IPS-NIHi11 (cell line): ENCODE measurements around the gene NFE2L2.
"Not testable (repeated sequence)": the region's sequence is repeated elsewhere in the genome, so short reads cannot be mapped to it uniquely, and the experiment has no call there.

ENCODE experiments used
- DNase-seq: peaks from one replicate; pipeline ENCODE4 v3.0.0; 2012; ENCODE audit warnings: mixed read lengths, low spot score

The NFE2L2 gene

GRCh38 chr2:177257471-177257870 is 7.1 kb downstream of the NFE2L2 start:
- no peak for DNase-seq

- no peak for DNase-seq
Measured at GRCh38 chr2:177256695-177257094, 7.8 kb downstream of the NFE2L2 start.

DNA sequence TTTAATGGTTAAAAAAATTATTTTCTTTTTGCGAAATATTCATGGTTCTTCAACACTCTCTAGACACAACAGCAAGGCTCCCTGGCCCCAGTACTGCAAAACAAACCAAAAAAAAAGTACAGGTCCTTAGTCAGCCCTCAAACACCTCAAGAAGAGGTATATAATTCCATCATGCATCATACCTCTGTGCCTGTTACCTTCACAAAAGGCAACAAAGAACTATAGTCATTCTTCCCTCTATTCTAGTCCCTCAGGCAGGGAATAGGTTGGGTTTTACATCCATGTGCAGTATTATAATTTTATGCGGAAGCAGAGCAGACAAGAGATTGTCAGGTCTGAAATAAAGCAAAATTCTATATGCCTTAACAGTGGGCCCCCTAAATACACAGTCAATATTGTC is 8.5 kb downstream of the NFE2L2 start:
- no peak for DNase-seq

GRCh38 chr2:177255227-177255601 is 9.3 kb downstream of the NFE2L2 start:
- no peak for DNase-seq

DNA sequence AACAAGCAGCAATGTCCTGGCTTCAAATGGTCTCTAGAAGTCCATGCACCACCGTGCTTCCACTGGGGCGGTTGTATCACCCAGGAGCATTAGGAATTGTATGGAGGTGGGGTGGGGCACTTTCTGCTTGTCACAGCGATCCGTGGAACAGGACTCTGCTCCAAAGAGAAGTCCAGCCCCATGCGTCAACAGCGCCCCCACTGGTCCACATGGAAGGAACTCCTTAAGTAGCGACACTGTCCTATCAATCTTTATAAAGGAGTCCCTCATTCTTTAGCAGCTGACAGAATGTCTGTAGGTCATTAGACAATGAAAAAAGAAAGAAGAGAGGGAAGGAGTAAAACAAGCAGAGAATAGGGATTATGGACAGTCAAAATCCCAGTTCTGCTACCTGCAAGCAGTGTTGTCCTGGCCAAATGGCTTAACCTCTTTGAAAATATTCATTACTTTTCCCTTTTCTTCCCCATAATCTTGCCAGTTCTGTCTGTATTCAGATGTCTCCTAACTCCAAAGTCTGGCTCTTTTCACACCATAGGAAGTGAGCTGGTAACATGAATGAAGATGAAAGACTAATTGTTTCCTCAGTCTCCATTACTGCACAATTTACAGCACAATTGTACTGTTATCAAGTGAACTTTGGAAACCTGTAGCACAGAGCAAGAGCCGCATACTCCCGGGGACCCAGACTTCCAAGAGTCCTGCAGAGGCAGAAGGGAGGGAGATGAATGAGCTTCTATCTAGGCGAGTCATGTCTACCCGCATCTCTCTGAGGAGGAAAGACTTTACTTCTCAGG is 9.9 kb downstream of the NFE2L2 start:
- DNase-seq = peak; percentile 55

GRCh38 chr2:177253704-177254103 is 10.8 kb downstream of the NFE2L2 start:
- DNase-seq = no peak

DNA sequence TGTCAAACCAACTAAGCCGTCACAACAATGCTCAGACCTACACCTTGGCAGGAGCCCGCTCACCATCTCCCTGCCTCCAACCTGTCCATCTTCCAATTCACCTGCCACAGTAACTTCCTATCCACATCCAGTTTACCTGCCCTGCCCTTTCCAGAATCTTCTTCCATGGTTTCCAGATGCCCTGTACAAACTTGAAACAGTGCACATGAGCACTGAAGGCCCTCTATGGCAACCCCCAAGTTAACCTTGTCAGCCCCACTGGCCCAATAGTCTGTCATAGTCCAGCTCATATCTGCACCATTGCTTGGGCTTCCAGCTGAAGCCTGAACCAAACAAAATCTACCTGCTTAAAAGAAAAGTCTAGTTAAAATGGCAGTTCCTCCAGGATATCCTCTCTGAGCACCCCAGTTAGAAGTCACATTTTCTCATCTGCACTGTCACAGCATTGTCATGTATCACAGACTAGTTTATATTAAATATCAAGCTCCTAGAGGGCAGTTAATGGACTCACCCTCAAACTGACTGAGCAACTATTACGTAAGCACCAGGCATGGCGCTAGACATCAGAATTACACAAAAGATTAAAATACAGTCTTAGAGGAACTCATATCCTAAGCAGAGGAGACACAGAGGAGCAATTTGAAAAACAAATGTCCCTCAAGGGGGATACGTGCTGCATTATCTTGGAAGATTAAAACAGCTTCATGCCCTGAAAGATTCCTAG is 11.6 kb downstream of the NFE2L2 start:
- no peak for DNase-seq

GRCh38 chr2:177251165-177251542 is 13.4 kb downstream of the NFE2L2 start:
- no peak for DNase-seq

GRCh38 chr2:177250461-177250860 is 14.1 kb downstream of the NFE2L2 start:
- no peak for DNase-seq

- DNase-seq = no peak
Measured at GRCh38 chr2:177249038-177249437, 15.5 kb downstream of the NFE2L2 start.

GRCh38 chr2:177247693-177248262 is 16.7 kb downstream of the NFE2L2 start:
- no peak for DNase-seq

DNA sequence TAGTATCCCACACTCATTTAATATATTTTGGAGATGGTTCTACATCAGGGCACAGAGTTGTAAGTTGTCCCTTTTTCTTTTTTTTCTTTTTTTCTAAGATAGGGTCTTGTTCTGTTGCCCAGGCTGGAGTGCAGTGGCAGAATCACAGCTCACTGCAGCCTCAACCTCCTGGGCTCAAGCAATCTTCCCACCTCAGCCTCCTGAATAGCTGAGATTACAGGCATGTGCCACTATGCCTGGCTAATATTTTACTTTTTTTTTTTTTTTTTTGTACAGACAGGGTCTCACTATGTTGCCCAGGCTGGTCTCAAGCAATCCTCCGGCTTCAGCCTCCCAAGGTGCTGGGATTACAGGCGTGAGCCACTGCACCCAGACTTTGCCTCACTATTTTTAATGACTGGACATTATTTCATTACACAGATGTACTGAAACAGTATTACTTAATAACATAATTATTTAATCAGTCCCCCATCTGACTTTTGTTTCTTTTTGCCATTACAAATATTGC is 17.9 kb downstream of the NFE2L2 start:
- DNase-seq = not testable (repeated sequence)

- DNase-seq = no peak
Measured at GRCh38 chr2:177246000-177246399, 18.5 kb downstream of the NFE2L2 start.

DNA sequence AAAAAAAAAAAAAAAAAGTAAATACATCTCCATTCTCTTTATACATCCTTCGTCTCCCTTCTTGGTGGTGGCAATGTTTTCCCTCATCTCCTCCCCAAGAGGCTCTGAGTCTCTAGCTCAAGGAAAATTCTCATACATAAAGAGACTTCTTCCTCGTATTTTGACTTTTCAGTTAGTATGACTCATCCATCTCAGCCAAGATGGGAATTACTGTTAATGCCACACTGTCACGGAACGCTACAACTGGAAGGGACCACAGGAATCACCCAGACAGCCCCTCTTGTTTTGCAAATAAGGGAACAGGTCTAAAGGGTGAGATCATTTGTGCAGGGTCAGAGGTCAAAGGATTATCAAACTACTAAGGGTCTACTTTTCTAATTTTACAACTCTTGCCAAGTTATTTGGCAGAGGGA is 19.5 kb downstream of the NFE2L2 start:
- DNase-seq = peak; percentile 45

DNA sequence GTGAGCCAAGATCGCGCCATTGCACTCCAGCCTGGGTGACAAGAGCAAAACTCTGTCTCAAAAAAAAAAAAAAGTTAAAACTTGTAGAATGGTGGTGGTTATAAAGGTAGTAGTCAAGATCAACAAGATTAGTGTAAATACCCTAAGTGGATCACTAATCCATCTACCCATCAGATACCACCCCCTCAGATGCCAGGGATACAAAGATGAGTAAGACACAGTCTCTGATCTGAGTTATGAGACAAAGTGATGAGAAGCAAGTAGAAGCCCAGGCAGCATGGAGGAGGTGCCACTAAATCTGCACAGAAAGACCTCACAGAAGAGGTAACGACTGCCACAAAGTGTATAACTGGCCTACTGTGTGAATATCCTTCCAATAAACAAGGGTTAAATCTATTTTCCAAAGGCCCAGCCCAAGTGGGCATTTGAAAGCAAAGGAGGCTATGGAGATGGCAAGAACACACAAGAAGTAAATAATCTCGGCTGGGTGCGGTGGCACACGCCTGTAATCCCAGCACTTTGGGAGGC is 20.2 kb downstream of the NFE2L2 start:
- DNase-seq = no peak

DNA sequence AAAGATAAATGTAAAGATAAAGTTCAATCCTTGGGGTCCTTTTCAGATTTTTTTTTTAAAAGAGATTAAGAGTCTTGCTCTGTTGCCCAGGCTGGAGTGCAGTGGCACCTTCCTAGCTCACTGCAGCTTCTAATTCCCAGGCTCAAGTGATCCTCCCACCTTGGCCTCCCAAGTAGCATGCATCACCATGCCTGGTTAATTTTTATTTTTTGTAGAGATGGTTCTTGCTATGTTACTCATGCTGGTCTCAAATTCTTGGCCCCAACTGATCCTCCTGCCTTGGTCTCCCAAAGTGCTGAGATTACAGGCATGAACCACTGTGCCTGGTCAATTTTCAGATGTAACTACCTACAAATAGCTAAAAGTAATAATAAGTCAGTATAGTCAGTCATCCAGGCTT is 21.1 kb downstream of the NFE2L2 start:
- no peak for DNase-seq

DNA sequence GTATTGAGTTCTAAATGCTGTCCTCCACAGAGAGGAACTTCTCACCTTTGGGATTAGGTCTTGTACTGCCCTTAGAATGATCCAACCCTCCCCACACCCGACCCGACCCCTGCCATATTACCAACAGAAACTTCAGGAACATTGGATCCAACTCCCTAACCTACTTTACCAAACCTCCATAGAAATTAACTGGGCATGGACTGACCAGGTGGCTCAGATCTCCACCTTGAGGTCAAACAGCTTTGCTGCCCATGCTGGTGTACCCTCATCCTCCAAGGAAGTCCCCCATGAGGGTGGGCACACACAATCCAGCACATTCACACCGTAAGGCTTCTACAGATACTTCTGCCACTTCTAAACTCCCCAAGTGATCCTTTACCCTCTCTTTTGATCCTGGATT is 21.5 kb downstream of the NFE2L2 start:
- DNase-seq = no peak

DNA sequence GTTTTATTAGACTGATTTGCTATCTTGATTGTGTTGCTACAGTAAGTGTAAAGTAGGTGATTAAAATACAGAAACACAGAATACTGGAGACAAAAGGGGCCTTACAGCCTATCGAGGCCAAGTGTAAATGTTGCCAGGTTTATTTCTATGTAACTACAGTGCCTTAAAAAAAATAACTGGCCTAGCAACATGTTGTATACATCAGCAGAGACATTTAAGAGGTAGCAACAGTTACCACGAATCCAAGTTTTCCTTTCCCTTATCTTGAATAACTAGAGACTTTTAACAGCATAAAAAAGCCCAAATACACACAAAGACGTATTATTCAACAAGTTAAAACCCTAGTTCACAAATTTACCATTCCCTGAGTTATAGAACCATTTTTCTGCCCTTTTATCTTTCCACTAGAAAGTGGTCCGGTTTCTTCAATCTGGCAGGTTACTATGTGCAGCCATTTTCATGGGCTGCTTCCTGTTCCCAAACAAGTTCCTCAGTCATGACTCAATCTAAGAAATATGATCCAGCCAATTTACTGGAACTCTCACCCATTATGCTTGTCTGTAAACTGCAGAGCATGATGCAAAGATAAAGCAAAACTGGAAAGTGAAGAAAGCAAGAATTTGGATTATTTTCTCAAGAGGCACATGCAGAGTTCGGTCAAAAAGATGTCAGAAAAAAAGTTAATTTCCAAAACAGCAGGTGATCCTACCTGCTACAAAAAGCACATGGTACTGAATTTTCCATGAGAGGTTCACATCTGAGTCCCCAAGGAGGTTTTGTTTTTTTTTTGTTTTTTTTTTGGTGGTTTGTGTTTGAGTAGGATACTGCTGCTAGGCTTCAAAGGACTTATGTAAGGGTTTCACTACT is 22.2 kb downstream of the NFE2L2 start:
- DNase-seq = peak; percentile 47

DNA sequence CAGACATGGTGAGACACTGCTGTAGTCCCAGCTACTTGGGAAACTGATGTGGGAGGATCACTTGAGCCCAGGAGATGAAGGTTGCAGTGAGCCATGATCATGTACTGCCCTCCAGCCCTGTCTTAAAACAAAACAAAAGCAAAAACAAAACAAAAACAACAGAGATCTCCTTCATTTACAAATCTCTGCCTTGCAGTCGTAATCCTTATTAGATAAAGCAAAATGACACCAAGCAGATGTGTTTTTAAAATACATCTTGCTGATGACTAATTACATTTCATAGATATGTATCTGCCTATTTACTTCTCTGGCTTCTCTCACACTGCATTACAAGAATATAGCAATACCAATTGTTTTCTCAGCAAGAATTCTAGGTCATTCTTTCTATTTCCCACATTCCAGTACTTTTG is 22.8 kb downstream of the NFE2L2 start:
- no peak for DNase-seq

- no peak for DNase-seq
Measured at GRCh38 chr2:177239932-177240630, 24.4 kb downstream of the NFE2L2 start.

GRCh38 chr2:177239053-177239452 is 25.5 kb downstream of the NFE2L2 start:
- DNase-seq = no peak
